HG03457 (cell line): ENCODE measurements around the gene TSC2.

Source experiments
- ATAC-seq: cut with Tn5 transposase; IDR thresholded peaks from one replicate; pipeline ENCODE4 v1.9.1; 2021; ENCODE audit warnings: moderate number of reproducible peaks; ENCODE audit not compliant: unreplicated experiment

Gene TSC2

DNA sequence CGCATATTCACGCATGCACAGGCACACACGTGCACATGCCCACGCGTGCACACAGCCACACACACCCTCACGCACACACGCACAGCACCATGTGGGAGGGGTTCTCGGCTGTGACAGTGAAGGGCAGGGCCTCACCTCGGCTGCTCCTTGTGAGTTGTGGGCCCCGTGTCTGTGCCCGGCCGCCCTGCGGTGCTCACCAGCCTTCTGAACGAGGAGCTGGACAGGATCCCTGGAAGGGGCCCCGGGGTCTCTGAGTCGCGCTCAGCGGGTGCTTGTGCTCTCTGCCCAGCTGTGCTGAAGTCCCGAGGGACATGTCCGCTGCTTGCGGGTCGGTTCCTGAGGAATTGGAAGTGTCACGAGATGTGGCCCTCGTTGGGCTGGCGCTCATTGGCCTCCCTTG, 16.1 kb downstream of the TSC2 start:
- no peak for ATAC-seq

DNA sequence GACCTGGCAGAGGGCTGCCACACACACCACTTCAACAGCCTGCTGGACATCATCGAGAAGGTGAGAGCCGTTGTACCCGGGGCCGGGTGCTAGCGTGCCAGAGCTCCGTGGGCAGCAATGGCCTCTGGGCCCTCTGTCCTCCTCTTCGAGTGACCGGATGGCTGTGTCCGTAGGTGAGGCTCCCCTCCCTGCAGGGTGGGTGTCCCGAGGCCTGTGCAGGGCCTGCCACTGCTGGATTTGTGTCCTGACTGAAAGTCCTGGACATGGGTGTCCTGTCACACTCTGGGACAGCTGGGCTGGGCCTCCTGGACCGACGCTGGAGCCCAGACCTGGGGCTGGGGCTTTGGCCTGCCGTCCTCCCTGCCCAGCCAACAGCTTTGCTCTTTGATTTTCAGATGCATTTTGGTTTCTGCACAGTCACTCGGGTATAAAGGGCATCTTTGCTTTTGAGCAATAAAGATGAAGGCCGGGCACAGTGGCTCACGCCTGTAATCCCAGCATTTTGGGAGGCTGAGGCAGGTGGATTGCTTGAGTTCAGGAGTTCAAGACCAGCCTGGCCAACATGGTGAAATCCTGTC, 16.7 kb downstream of the TSC2 start:
- no peak for ATAC-seq

GRCh38 chr16:2066139-2066538, 18.4 kb downstream of the TSC2 start:
- no peak for ATAC-seq

GRCh38 chr16:2070576-2071453, 23.0 kb downstream of the TSC2 start:
- no peak for ATAC-seq

- no peak for ATAC-seq
These were observed 23.8 kb downstream of the TSC2 start for GRCh38 chr16:2071454-2072202.

GRCh38 chr16:2072926-2073325, 25.1 kb downstream of the TSC2 start:
- no peak for ATAC-seq

DNA sequence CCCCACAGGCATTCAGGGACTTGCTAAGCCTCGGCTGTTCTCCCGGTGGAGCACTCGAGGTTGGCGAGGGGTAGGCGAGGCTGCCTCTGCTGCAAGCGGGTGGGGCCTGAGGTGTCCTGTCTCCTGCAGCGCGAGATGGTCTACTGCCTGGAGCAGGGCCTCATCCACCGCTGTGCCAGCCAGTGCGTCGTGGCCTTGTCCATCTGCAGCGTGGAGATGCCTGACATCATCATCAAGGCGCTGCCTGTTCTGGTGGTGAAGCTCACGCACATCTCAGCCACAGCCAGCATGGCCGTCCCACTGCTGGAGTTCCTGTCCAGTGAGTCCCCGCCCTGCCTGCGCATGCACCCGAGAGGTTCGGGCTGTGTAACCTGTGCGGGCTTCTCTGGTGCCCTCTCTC, 26.3 kb downstream of the TSC2 start:
- ATAC-seq, result no peak

- no peak for ATAC-seq
These were observed 27.8 kb downstream of the TSC2 start for GRCh38 chr16:2075631-2076030.

DNA sequence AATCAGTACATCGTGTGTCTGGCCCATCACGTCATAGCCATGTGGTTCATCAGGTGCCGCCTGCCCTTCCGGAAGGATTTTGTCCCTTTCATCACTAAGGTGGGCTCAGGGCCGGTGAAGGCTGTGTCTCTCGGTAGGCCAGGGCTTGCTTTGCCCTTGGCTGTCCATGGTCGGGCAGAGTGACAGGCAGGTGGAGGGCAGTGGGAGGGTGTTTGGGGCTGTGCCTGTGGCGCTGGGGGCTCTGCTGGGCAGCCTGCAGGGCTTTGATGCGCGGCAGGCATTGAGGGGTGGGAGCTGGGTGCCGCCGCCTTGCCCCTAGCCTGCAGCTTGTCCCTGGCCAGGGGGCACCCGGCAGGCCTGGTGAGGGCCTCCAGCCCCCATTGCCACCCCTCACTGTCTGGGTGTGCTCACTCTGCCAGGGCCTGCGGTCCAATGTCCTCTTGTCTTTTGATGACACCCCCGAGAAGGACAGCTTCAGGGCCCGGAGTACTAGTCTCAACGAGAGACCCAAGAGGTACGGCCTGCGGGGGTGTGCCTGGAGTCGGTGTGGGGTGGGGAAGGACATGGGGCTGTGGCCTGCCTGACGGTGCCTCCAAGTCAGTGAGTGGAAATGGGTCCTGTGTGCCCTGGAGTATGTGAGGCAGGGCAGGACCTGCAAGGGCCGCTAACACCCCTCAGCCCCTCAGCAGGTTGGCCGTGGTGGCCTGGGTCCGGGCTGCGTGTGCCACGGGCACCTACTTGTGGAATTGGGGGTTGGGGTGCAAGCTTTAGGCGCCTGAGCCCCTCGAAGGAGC, 28.5 kb downstream of the TSC2 start:
- ATAC-seq, result no peak

DNA sequence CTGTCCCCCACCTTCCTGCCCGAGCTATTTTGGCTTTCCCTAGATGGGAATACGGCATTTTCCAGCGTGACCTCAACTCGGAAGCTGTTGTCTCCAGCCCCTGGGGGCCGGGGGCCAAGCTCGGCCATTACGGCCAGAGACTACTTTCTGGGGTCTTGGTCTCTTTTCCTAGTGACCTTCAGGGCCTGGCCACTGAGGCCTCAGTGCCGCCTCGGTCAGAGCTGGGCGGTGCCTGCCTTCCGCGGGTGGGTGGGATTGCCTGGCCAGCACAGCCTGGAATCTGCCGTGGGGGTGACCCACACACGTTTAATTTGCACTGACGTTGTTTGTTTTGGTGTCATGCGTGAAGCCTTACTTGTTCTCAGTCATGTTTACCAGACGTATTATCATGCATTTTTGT, 29.2 kb downstream of the TSC2 start:
- no peak for ATAC-seq

DNA sequence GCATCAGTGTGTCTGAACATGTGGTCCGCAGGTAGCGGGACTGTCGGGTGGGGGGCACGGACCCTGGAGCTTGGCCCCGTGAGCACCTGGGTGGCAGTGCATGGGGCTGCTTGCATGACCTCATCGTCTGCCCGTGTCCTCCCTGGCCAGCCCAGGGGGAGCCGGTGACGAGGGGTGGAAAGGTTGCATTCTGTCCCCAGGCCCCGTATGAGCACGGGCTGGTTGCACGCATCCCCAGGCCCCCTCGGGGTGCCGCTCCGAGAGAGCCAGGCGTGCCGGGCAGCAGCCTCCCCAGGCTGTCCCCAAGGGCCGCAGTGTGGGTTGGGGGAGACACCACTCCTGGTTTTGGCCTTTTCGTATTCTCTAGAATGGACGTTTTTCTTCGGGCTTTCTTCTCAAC, 29.9 kb downstream of the TSC2 start:
- no peak for ATAC-seq

GRCh38 chr16:2078096-2078495, 30.3 kb downstream of the TSC2 start:
- no peak for ATAC-seq

GRCh38 chr16:2078691-2079090, 30.9 kb downstream of the TSC2 start:
- ATAC-seq, result no peak

DNA sequence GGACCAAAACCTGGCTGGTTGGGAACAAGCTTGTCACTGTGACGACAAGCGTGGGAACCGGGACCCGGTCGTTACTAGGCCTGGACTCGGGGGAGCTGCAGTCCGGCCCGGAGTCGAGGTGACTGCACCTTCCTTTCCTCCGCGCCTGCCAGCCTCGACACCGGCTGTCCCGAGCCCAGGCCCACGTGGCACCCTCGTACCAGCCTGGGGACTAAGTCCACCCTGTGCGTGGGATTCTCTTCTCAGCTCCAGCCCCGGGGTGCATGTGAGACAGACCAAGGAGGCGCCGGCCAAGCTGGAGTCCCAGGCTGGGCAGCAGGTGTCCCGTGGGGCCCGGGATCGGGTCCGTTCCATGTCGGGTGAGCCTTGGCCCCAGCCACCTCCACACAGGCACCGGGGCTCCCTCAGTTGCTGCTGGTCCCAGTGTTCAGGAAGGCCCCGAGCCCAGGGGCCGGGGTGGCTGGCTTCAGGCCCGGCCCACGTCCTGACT, 31.6 kb downstream of the TSC2 start:
- ATAC-seq, result no peak

GRCh38 chr16:2079991-2080390, 32.2 kb downstream of the TSC2 start:
- no peak for ATAC-seq

GRCh38 chr16:2081201-2082084, 33.7 kb downstream of the TSC2 start:
- no peak for ATAC-seq

DNA sequence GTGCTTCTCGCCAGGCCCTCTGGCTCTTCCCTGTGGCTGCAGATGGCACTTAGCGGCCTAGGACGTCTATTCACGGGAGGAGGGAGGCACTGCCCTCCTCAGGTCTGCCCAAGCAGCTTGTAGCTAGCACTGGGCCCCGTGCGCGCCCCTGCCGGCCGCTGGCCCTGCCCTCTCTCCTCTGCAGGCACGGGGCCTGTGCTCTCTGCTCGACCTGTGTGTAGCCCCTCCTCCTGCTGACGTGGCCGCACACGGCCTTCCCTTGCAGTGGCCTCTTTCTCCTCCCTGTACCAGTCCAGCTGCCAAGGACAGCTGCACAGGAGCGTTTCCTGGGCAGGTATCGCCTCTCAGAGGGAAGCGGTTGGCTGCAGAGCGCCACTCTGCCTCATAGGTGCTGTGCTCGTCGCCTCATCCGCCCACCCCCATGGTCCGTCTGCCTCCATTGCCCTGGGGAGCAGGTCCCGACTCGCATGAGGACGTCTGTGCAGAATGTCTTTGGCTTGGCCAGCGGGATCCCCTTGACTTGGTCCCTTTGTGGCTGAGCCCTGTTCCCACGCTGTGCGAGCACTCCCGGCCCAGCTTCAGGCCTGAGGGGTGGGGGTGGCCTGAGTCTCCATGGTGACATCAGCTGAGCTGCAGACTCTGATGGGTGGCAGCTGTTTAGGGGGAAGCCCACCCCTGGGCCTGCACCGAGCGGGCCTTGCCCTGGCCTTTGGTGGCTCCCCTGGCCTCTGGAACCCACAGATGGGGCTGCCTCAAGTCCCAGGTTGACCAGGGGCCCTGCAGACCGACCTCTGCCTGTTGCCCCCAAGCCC, 34.6 kb downstream of the TSC2 start:
- no peak for ATAC-seq

DNA sequence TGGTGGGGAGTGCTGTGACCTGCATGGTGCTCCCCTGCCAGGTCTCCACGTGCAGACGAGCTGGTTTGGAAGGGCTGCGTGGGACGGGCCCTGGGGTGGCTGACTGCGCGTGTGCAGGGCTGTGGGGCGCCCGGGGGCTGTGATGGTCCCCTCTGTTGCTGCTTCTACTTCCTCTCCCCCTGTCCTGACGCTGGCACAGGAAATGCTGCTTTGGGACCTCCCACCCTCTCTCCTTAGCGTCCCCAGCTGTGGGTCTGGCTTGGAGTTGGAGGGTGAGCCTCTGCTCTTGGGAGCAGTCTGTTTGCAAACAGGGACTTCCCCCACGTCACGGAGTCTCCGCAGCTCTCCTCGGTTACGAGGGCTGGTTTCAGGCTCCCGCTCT, 35.2 kb downstream of the TSC2 start:
- no peak for ATAC-seq

DNA sequence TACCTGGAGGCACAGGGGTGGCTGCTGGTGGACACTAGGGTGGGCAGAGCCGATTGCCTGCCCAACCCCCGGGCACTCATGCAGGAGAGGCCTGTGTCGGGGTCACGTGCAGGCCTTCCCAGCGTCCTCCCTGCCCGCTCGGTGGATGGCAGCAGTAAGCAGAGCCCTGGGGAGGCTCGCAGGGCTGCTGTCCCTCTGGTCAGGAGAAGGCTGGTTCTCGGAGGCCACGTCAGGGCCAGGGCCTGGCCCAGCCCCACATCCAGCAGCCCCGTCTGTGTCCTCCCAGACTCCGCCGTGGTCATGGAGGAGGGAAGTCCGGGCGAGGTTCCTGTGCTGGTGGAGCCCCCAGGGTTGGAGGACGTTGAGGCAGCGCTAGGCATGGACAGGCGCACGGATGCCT, 35.6 kb downstream of the TSC2 start:
- no peak for ATAC-seq
